ENCODE results near the gene MDH2.
"Not testable (repeated sequence)": the region's sequence is repeated elsewhere in the genome, so short reads cannot be mapped to it uniquely, and the experiment has no call there.

- not testable (repeated sequence) for TF ChIP-seq NR2F2 (IDR thresholded peaks at IDR 0.05); GABPA (IDR thresholded peaks at IDR 0.05 in 1 of 2, conservative IDR thresholded peaks at IDR 0.05 in 1 of 2); YY1 (IDR thresholded peaks at IDR 0.05); RAD21 (IDR thresholded peaks at IDR 0.05); FOXA1 (IDR thresholded peaks at IDR 0.05); TAF1 (conservative IDR thresholded peaks at IDR 0.05)
- TF ChIP-seq, protein P1, sequence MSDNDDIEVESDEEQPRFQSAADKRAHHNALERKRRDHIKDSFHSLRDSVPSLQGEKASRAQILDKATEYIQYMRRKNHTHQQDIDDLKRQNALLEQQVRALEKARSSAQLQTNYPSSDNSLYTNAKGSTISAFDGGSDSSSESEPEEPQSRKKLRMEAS (IDR thresholded peaks at IDR 0.05): not testable (repeated sequence)
- TF ChIP-seq, protein P2, sequence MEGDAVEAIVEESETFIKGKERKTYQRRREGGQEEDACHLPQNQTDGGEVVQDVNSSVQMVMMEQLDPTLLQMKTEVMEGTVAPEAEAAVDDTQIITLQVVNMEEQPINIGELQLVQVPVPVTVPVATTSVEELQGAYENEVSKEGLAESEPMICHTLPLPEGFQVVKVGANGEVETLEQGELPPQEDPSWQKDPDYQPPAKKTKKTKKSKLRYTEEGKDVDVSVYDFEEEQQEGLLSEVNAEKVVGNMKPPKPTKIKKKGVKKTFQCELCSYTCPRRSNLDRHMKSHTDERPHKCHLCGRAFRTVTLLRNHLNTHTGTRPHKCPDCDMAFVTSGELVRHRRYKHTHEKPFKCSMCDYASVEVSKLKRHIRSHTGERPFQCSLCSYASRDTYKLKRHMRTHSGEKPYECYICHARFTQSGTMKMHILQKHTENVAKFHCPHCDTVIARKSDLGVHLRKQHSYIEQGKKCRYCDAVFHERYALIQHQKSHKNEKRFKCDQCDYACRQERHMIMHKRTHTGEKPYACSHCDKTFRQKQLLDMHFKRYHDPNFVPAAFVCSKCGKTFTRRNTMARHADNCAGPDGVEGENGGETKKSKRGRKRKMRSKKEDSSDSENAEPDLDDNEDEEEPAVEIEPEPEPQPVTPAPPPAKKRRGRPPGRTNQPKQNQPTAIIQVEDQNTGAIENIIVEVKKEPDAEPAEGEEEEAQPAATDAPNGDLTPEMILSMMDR (IDR thresholded peaks at IDR 0.05; ENCODE audit: low read depth, low read length, missing input control): not testable (repeated sequence)
Measured at GRCh38 chr7:76094326-76094725, 46.4 kb downstream of the MDH2 start.

Measured in liver (tissue), 3 donors.